ENCODE data around the gene PDCD4. TPM values are rescaled to one million over a fixed set of nuclear protein-coding genes. Genes with fewer than 3 reads are reported as not detected.

The PDCD4 gene
- total RNA-seq, 2 experiments from 2014 or later: 59.0 to 116 TPM

DNA sequence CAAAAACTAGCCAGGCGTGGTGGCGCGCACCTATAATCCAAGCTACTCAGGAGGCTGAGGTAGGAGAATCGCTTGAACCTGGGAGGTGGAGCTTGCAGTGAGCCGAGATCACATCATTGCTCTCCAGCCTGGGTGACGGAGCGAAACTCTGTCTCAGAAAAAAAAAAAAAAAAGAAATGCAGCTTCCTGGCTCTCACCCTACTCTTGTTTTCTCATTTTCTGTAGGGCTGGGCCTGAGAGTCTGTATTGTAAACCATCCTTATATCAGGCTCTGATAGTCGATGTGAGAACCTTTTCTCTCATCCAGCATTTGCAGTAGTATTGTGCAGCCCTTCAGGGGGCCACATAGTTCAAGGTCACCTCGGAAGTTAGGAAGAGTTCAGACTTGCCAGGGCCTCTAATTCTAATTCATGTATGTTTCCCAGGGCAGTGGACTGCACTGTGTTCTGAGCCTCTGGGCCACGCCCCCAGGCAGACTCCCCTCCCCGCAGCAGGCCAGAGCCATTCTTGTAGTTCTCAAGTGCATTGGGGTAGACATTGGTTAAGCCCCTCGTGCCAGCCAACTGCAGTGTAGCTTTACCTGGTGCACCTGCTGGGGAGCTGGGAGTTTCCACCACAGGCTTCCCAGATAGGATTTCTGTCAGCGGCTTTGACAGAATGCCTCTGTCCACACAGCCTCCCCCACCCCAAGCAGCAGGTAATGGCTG is 38.3 kb upstream of the PDCD4 start:
- no peak overlapping the region for H2AFZ ChIP-seq (ENCODE audit: low read length)
- no peaks in the 10 kb centered on the region for H3K36me3 ChIP-seq (ENCODE audit: insufficient read depth, low read length)
- no peak overlapping the region for H3K4me3 ChIP-seq (ENCODE audit: low read depth, low read length, poor library complexity, severe bottlenecking)
- TF ChIP-seq EZH2phosphoT487 (IDR thresholded peaks at IDR 0.05; ENCODE audit: borderline replicate concordance, low read depth, low read length): no peak
- TF ChIP-seq, protein P1, sequence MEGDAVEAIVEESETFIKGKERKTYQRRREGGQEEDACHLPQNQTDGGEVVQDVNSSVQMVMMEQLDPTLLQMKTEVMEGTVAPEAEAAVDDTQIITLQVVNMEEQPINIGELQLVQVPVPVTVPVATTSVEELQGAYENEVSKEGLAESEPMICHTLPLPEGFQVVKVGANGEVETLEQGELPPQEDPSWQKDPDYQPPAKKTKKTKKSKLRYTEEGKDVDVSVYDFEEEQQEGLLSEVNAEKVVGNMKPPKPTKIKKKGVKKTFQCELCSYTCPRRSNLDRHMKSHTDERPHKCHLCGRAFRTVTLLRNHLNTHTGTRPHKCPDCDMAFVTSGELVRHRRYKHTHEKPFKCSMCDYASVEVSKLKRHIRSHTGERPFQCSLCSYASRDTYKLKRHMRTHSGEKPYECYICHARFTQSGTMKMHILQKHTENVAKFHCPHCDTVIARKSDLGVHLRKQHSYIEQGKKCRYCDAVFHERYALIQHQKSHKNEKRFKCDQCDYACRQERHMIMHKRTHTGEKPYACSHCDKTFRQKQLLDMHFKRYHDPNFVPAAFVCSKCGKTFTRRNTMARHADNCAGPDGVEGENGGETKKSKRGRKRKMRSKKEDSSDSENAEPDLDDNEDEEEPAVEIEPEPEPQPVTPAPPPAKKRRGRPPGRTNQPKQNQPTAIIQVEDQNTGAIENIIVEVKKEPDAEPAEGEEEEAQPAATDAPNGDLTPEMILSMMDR (conservative IDR thresholded peaks at IDR 0.05; ENCODE audit: low read length): no peak
- intact Hi-C loops (cut with micrococcal nuclease; ENCODE audit: unreplicated experiment): no loop called here
- BruUV-seq (replicated peaks): no TSS peak
- H3K79me2 ChIP-seq (ENCODE audit: insufficient read depth, low read depth, low read length): no peaks in the 10 kb centered on the region
- no peak overlapping the region for H3K4me2 ChIP-seq (ENCODE audit: low read length)
- POLR2A ChIA-PET: interaction anchor here (0.6 to 2.2 kb wide), 5 partner anchors 9 to 24 kb away, joined by 3 to 12 read pairs (median 5); no protein-coding TSS in a partner anchor
- no peaks in the 10 kb centered on the region for H3K9me3 ChIP-seq (ENCODE audit: low read length)
- H4K20me1 ChIP-seq (ENCODE audit: insufficient read depth, low read length): no peaks in the 10 kb centered on the region
- H3K9me2 ChIP-seq (ENCODE audit: insufficient read depth, low read length): no peaks in the 10 kb centered on the region
- H3K27ac ChIP-seq (ENCODE audit: low read depth, low read length, poor library complexity, severe bottlenecking): no peak overlapping the region
- H3K4me1 ChIP-seq (ENCODE audit: insufficient read depth, low read length, poor library complexity, severe bottlenecking): peaks cover 56% of the 10 kb centered on the region
- DNase-seq (ENCODE audit: low spot score): no peak
- CTCF ChIA-PET (ENCODE audit: unreplicated experiment): no interaction called here

DNA sequence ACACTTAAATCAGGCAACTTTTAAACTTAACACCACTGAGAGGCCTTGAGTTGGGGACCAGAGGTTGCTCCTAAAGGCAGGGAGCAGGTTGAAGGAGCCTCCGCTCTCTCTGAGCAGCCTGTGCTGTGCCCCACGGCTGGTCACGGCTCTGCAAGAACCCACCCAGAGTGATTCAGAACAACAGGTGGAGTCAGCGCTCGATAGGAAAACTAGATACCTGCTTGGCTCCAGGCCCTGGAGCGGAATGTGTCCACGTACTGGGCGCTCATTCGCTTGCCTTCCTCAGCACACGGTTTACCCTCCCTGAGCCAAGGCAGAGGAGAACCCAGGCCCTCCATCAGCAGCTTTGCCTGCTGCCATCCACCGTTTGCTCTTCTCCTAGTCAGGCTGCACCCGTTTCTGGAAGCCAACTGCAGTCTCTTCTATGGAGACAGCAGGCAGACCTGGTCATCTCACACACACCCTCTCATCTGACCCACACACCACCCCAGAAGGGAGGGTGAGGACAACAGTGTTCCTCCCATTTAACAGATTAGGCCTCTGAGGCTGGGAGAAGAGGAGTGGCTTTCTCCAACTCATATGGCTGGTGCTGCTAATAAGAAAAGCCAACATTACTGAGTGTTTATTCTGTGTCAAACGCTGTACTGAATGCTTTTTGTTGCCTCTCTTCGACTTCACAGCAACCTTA is 37.6 kb upstream of the PDCD4 start:
- ChIA-PET POLR2A (interaction anchor here (0.6 kb wide), 1 partner anchor 14 kb away, joined by 5 read pairs; no protein-coding TSS in a partner anchor), CTCF (ENCODE audit: unreplicated experiment) (no interaction called here)
- no peaks in the 10 kb centered on the region for H3K79me2 ChIP-seq (ENCODE audit: insufficient read depth, low read depth, low read length)
- no TSS peak for BruUV-seq (replicated peaks)
- no peaks in the 10 kb centered on the region for H3K36me3 ChIP-seq (ENCODE audit: insufficient read depth, low read length)
- no peaks in the 10 kb centered on the region for H3K9me2 ChIP-seq (ENCODE audit: insufficient read depth, low read length)
- no peaks in the 10 kb centered on the region for H3K9me3 ChIP-seq (ENCODE audit: low read length)
- H3K27ac ChIP-seq (ENCODE audit: low read depth, low read length, poor library complexity, severe bottlenecking): no peak overlapping the region
- DNase-seq (ENCODE audit: low spot score): no peak
- intact Hi-C loops (cut with micrococcal nuclease; ENCODE audit: unreplicated experiment): no loop called here
- H4K20me1 ChIP-seq (ENCODE audit: insufficient read depth, low read length): no peaks in the 10 kb centered on the region
- no peak overlapping the region; the same call in 1 of the 2 replicates for H2AFZ ChIP-seq (ENCODE audit: low read length)
- no peak overlapping the region for H3K4me2 ChIP-seq (ENCODE audit: low read length)
- TF ChIP-seq, protein P1 (conservative IDR thresholded peaks at IDR 0.05; ENCODE audit: low read length): no peak
- TF ChIP-seq EZH2phosphoT487 (IDR thresholded peaks at IDR 0.05; ENCODE audit: borderline replicate concordance, low read depth, low read length): no peak
- H3K4me3 ChIP-seq (ENCODE audit: low read depth, low read length, poor library complexity, severe bottlenecking): no peak overlapping the region
- peaks cover 62% of the 10 kb centered on the region for H3K4me1 ChIP-seq (ENCODE audit: insufficient read depth, low read length, poor library complexity, severe bottlenecking)
